Right lobe of liver (tissue), 4 donors: ENCODE data around the gene ERC1.

Experiments
- CTCF ChIP-seq, 4 donors: fragments of 200-600 bp in 3 of 4; fragments of 450-650 bp in 1 of 4; IDR thresholded peaks; one replicate each; pipeline versions ENCODE4 v1.5.1 to v1.8.0; 2016 to 2022; ENCODE audit warnings: antibody characterized with exemption in 4 of 4, mild to moderate bottlenecking in 2 of 4
- POLR2A ChIP-seq: fragments of 450-650 bp; IDR thresholded peaks from one replicate; pipeline ENCODE4 v1.6.1; 2017; ENCODE audit warnings: antibody characterized with exemption, mild to moderate bottlenecking
- donor health status: DM: no; HTN: no; CAD: no.
- donor health status: DM: no; HTN: no; CAD: no.
- donor health status: DM: no; HTN: yes; CAD: no.

- TF ChIP-seq CTCF (IDR thresholded peaks at IDR 0.05): no peak
- no peak for TF ChIP-seq POLR2A
Measured at GRCh38 chr12:1174659-1175058, 183.6 kb downstream of the ERC1 start.
